CD4-positive, CD25-positive, alpha-beta regulatory T cell (primary cell): ENCODE results near the gene GFOD2. TPM values are rescaled to one million over a fixed set of nuclear protein-coding genes. Genes with fewer than 3 reads are reported as not detected.
"Not testable (repeated sequence)": the region's sequence is repeated elsewhere in the genome, so short reads cannot be mapped to it uniquely, and the experiment has no call there.

Experiments
- ATAC-seq, 2 donors: fragments of 150-1000 bp; cut with Tn5 transposase; one replicate each; pipeline ENCODE4 v1.10.0; 2021; ENCODE audit warnings: low read depth in 2 of 2, moderate number of reproducible peaks in 2 of 2, moderate library complexity in 1 of 2
- DNase-seq, 3 donors: peaks; one replicate each; pipeline versions ENCODE4 v3.0.0 to v3.0.0-alpha.2; 2012 to 2022; ENCODE audit warnings: mixed read lengths in 1 of 3
- H3K27ac ChIP-seq: one replicate; pipeline ENCODE4 v1.7.0; 2013; ENCODE audit warnings: mild to moderate bottlenecking, low read length; ENCODE audit not compliant: insufficient read depth, poor library complexity, severe bottlenecking
- H3K27me3 ChIP-seq: one replicate; pipeline ENCODE4 v1.7.0; 2013; ENCODE audit warnings: low read length; ENCODE audit not compliant: control insufficient read depth, insufficient read depth
- H3K36me3 ChIP-seq: one replicate; pipeline ENCODE4 v1.7.0; 2013; ENCODE audit warnings: mild to moderate bottlenecking, low read length, moderate library complexity; ENCODE audit not compliant: control insufficient read depth, insufficient read depth
- H3K4me1 ChIP-seq: 2 replicates; pipeline ENCODE4 v1.7.0; 2013; ENCODE audit warnings: mild to moderate bottlenecking, low read length; ENCODE audit not compliant: insufficient read depth, control insufficient read depth, poor library complexity, severe bottlenecking
- H3K4me3 ChIP-seq: one replicate; pipeline ENCODE4 v1.7.0; 2013; ENCODE audit warnings: low read depth, mild to moderate bottlenecking, low read length, moderate library complexity
- H3K9me3 ChIP-seq, 2 experiments: 1 replicate in 1 of 2; 2 replicates in 1 of 2; pipeline ENCODE4 v1.7.0; 2013; ENCODE audit warnings: low read length in 2 of 2, mild to moderate bottlenecking in 1 of 2, moderate library complexity in 1 of 2; ENCODE audit not compliant: control insufficient read depth in 2 of 2
- H3K27ac Mint-ChIP-seq, 3 donors: one replicate each; pipeline ENCODE4 v1.8.0; 2020 to 2022; ENCODE audit warnings: mild to moderate bottlenecking in 3 of 3, mixed read lengths in 3 of 3, moderate library complexity in 2 of 3
- H3K27me3 Mint-ChIP-seq: one replicate; pipeline ENCODE4 v1.8.0; 2022; ENCODE audit warnings: mild to moderate bottlenecking, mixed read lengths
- H3K36me3 Mint-ChIP-seq: one replicate; pipeline ENCODE4 v1.8.0; 2020; ENCODE audit warnings: mixed read lengths
- H3K4me1 Mint-ChIP-seq, 4 donors: one replicate each; pipeline ENCODE4 v1.8.0; 2020 to 2022; ENCODE audit warnings: mixed read lengths in 4 of 4, mild to moderate bottlenecking in 1 of 4
- H3K4me3 Mint-ChIP-seq, 4 donors: one replicate each; pipeline ENCODE4 v1.8.0; 2020 to 2022; ENCODE audit warnings: mild to moderate bottlenecking in 4 of 4, mixed read lengths in 4 of 4, moderate library complexity in 3 of 4
- H3K9me3 Mint-ChIP-seq, 7 donors: one replicate each; pipeline ENCODE4 v1.8.0; 2020 to 2022; ENCODE audit warnings: mixed read lengths in 7 of 7, mild to moderate bottlenecking in 3 of 7, moderate library complexity in 2 of 7
- polyA plus RNA-seq, 4 donors: library from polyadenylated mRNA; unstranded; fragments of 300-500 nt; fragmentation: Illumina TruSeq; gene quantifications; one replicate each; pipeline ENCODE4 v1.2.3, GENCODE V29; 2021
- total RNA-seq: library from RNA; stranded (reverse); gene quantifications from one replicate; pipeline ENCODE4 v1.2.3, GENCODE V29; 2022

The GFOD2 gene
- total and polyA plus RNA-seq, 5 donors from 2014 or later: 9.0 to 12.1 (median 11.4) TPM

DNA sequence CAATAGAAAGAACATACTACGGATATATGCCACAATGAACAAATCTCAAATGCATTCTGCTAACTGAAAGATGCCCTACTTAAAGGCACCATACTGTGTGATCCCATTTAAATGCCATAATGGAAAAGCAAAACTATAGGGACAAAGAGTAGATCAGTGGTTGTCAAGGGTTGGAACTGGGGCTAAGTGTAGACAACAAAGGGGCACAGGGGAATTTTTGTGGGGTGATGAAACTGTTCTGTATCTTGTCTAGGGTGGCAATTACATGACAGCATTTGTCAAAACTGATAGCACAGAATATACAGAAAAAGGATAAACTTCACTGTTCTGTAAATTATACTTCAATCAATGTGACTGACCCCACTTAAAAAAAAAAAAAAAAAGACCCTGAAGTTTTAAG is 17.7 kb downstream of the GFOD2 start:
- peak overlapping the region in 1 of 3 donors; percentile 1 for H3K27ac Mint-ChIP-seq
- Histone ChIP-seq H3K36me3 (no peaks in the 10 kb centered on the region), H3K4me3 (no peak overlapping the region), H3K27me3 (no peaks in the 10 kb centered on the region), H3K4me1 (peaks cover 10% of the 10 kb centered on the region), H3K9me3 (no peaks in the 10 kb centered on the region), H3K27ac (no peak overlapping the region)
- H3K4me1 Mint-ChIP-seq: peaks cover 12 to 32% (median 23%) of the 10 kb centered on the region in 4 donors
- no peak overlapping the region for H3K4me3 Mint-ChIP-seq
- DNase-seq (no peak), ATAC-seq (no peak)
- H3K36me3 Mint-ChIP-seq: peaks cover 13% of the 10 kb centered on the region
- H3K27me3 Mint-ChIP-seq: no peaks in the 10 kb centered on the region
- H3K9me3 Mint-ChIP-seq: no peaks in the 10 kb centered on the region

DNA sequence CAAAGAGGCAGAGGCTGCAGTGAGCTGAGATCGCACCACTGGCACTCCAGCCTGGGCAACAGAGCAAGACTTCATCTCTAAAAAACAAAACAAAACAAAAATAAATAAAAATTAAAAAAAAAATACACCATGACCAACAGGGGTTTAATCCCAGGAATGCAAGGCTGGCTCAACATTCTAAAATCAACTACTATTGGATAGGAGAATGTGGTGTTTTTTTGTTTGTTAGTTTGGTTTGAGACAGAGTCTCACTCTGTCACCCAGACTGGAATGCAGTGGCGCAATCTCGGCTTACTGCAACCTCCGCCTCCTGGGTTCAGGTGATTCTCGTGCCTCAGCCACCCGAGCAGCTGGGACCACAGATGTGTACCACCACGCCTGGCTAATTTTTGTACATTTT is 19.9 kb downstream of the GFOD2 start:
- ATAC-seq: no peak
- Mint-ChIP-seq H3K4me1 (peaks cover 8 to 27% (median 12%) of the 10 kb centered on the region in 4 donors), H3K36me3 (peaks cover 13% of the 10 kb centered on the region)

DNA sequence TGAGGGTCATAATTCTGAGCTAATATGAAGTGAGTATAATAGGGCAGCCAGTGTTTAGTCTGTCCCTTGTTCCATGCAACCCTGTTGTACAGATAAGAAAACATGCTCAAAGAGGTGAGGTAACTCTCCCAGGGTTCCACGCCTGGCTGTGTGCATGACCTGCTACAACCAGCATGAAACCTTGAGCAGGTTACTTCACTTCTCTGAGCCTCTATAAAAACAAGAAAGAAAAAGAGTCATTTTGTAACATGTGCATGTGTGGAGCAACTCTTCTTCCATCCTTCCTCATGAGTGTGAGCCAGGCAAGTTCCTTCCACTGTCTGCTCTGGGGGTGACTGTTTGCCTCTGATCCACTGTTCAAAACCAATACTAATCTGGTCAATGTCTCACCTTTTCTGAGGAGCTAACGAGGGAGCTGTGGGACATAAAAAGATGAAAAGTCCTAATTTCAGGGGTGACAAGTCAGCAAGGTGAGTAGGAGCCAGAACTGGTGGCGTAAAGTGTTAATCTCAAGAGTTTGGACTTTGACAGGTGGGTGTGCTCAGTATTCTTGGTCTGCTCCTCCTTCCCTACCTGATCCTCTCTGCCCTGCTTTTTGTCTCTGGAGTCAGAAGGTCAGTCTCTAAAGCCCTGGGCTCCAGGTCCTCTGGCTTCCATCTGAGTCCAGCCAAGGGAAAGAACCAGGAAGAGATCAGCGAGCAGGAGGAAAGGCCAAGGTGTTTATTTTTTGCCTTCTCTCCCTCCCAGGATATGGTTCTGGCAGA is 21.5 kb downstream of the GFOD2 start:
- H3K27ac Mint-ChIP-seq: peak overlapping the region in 1 of 3 donors; percentile 54
- Histone ChIP-seq H3K4me1 (no peaks in the 10 kb centered on the region), H3K27me3 (no peaks in the 10 kb centered on the region), H3K9me3 (no peaks in the 10 kb centered on the region), H3K4me3 (no peak overlapping the region), H3K27ac (no peak overlapping the region), H3K36me3 (no peaks in the 10 kb centered on the region)
- H3K9me3 Mint-ChIP-seq: no peaks in the 10 kb centered on the region
- peaks cover 0 to 12% (median 1%) of the 10 kb centered on the region in 4 donors for H3K4me1 Mint-ChIP-seq
- no peaks in the 10 kb centered on the region for H3K27me3 Mint-ChIP-seq
- ATAC-seq (no peak), DNase-seq (no peak)
- H3K36me3 Mint-ChIP-seq: peaks cover 13% of the 10 kb centered on the region
- H3K4me3 Mint-ChIP-seq: no peak overlapping the region

More for the DNA sequence above, 19.9 kb downstream of the GFOD2 start:
- peaks cover 10% of the 10 kb centered on the region for H3K4me1 ChIP-seq
- H3K9me3 ChIP-seq: no peaks in the 10 kb centered on the region
- H3K27me3 ChIP-seq: no peaks in the 10 kb centered on the region
- Mint-ChIP-seq H3K9me3 (no peaks in the 10 kb centered on the region), H3K27me3 (no peaks in the 10 kb centered on the region), H3K27ac (no peak overlapping the region), H3K4me3 (no peak overlapping the region)
- no peak overlapping the region for H3K4me3 ChIP-seq
- H3K27ac ChIP-seq: no peak overlapping the region
- H3K36me3 ChIP-seq: no peaks in the 10 kb centered on the region
- no peak for DNase-seq

DNA sequence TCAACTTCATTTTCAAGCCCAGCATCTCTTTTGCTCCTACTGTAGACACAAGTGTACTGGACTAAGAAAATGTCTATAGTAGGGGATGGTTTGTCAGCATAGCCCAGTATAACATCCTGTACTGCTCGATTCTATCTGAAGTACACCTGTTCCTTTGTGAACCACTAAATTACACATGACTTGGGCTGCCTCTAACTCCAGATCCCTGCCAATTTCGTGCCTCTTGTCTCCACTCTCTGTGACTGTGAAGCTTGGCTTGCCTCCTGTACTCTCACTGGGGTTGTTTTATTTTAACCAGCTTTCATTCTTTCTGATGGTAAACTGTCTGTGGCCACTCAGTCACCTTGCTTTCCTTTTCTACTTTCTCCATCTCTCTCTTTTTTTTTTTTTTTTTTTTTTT is 24.5 kb downstream of the GFOD2 start:
- H3K9me3 Mint-ChIP-seq: no peaks in the 10 kb centered on the region
- no peak overlapping the region for H3K4me3 ChIP-seq
- no peaks in the 10 kb centered on the region for H3K27me3 Mint-ChIP-seq
- H3K27ac ChIP-seq: no peak overlapping the region
- no peaks in the 10 kb centered on the region for H3K4me1 ChIP-seq
- DNase-seq: no peak
- ATAC-seq: no peak
- no peaks in the 10 kb centered on the region for H3K27me3 ChIP-seq
- H3K4me3 Mint-ChIP-seq: no peak overlapping the region
- no peak overlapping the region for H3K27ac Mint-ChIP-seq
- peaks cover 17% of the 10 kb centered on the region for H3K36me3 Mint-ChIP-seq
- H3K4me1 Mint-ChIP-seq: peaks cover 0 to 4% (median 1%) of the 10 kb centered on the region in 4 donors
- no peaks in the 10 kb centered on the region for H3K36me3 ChIP-seq
- H3K9me3 ChIP-seq: no peaks in the 10 kb centered on the region

DNA sequence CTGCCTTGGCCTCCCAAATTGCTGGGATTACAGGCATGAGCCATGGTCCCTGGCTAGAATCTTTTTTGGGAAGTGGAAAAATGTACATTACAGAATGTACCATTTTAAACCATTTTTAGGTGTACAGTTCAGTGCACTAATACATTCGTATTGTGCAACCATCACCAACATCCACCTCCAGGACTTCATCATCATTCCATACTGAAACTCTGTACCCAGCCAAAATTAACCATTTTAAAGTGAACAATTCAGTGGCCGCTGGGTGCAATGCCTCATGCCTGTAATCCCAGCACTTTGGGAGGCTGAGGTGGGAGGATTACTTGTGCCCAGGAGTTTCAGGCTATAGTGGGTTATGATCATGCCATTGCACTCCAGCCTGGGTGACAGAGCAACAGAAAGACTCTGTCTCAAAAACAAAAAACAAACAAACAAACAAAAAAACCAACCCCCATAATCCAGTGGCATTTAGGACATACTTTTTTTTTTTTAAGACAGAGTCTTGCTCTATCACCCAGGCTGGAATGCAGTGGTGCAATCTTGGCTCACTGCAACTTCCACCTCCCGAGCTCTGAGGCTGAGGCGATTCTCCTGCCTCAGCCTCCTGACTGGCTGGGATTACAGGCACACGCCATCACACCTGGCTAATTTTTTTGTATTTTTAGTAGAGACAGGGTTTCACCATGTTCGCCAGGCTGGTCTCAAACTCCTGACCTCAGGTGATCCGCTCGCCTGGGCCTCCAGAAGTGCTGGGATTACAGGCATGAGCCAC is 25.4 kb downstream of the GFOD2 start:
- not testable (repeated sequence) for H3K4me1 Mint-ChIP-seq, H3K4me3 Mint-ChIP-seq, H3K9me3 Mint-ChIP-seq, H3K27me3 ChIP-seq, H3K27ac Mint-ChIP-seq, H3K36me3 ChIP-seq, H3K9me3 ChIP-seq, H3K4me3 ChIP-seq, DNase-seq, H3K27me3 Mint-ChIP-seq, ATAC-seq, H3K4me1 ChIP-seq, H3K27ac ChIP-seq
- H3K36me3 Mint-ChIP-seq: peaks cover 15% of the 10 kb centered on the region

DNA sequence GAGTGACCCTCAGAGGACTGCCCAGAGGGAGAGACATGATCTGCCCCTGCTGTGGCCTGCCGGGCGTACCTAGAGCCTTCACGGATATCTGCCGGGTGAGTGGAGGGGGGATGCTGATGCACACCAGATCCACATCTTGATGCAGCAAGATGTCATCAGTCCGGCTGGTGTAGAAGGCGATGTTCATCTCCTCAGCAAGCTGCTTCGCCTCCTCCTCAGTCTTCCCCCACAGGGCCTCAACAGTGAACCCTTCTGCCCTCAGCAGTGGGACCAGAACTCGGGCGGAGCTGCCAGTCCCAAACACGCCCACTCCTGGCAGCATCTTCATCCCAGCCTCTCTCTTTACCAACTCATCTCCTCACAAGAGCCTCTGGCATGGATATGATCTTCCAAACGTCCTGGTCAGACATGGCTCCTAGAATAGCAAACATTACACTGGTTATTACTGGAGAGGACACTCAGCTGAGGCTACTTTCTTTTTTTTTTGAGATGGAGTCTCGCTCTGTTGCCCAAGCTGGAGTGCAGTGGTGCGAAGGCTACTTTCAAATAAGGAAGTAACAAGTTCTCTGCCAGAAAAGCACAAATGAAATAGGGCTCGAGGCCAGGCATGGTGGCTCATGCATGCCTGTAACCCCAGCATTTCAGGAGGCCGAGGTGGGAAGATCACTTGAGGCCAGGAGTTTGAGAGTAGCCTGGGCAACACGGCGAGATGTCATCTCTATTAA is 33.6 kb downstream of the GFOD2 start:
- Mint-ChIP-seq H3K4me1 (peaks cover 0 to 25% (median 19%) of the 10 kb centered on the region in 4 donors), H3K4me3 (no peak overlapping the region), H3K9me3 (no peaks in the 10 kb centered on the region), H3K36me3 (peaks cover 12% of the 10 kb centered on the region), H3K27me3 (no peaks in the 10 kb centered on the region), H3K27ac (peak overlapping the region; percentile 49 to 89 (median 85))
- DNase-seq (no peak), ATAC-seq (no peak)
- H3K4me3 ChIP-seq: no peak overlapping the region
- no peaks in the 10 kb centered on the region for H3K9me3 ChIP-seq
- peaks cover 8% of the 10 kb centered on the region for H3K36me3 ChIP-seq
- H3K27me3 ChIP-seq: no peaks in the 10 kb centered on the region
- H3K4me1 ChIP-seq: no peaks in the 10 kb centered on the region
- H3K27ac ChIP-seq: peak overlapping the region; percentile 15

DNA sequence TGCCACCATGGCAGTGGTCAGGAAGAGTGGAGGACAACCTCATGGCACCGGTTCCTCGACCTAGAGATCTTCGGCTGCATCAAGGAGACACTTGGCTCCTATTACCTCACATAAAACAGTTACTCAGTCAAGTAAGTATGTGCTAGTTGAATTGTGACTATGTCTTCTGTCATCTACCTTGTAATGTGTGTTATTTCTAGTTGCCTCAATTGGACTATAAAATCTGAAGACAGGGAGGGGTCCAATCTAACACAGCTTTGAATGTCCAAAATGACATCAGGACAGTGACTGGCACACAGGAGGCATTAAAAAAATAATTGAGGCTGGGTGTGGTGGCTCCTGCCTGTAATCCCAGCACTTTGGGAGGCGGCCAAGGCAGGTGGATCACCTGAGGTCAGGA is 35.3 kb downstream of the GFOD2 start:
- Histone ChIP-seq H3K27ac (no peak overlapping the region), H3K4me1 (no peaks in the 10 kb centered on the region), H3K9me3 (no peaks in the 10 kb centered on the region), H3K27me3 (no peaks in the 10 kb centered on the region), H3K4me3 (no peak overlapping the region), H3K36me3 (peaks cover 8% of the 10 kb centered on the region)
- H3K27ac Mint-ChIP-seq: peak overlapping the region; percentile 1 to 91 (median 65)
- peak overlapping the region in 2 of 4 donors; percentile 27 to 34 for H3K4me3 Mint-ChIP-seq
- H3K9me3 Mint-ChIP-seq: no peaks in the 10 kb centered on the region
- DNase-seq (no peak), ATAC-seq (no peak)
- peaks cover 10% of the 10 kb centered on the region for H3K36me3 Mint-ChIP-seq
- peaks cover 0 to 25% (median 19%) of the 10 kb centered on the region in 4 donors for H3K4me1 Mint-ChIP-seq
- no peaks in the 10 kb centered on the region for H3K27me3 Mint-ChIP-seq
